ENCODE results near the gene C10orf95.

GRCh38 chr10:102468683-102469082, 17.3 kb upstream of the C10orf95 start:
- TF ChIP-seq POLR2AphosphoS5 (IDR thresholded peaks at IDR 0.05) (no peak), POLR2A (IDR thresholded peaks at IDR 0.05) (no peak)

Measured in sigmoid colon (tissue), 4 donors.